SK-N-SH (cell line): Measurements from ENCODE around the gene GNAI3. TPM values are rescaled to one million over a fixed set of nuclear protein-coding genes. Genes with fewer than 3 reads are reported as not detected.

Source experiments
- CTCF ChIA-PET: fragments of 300-600, 350-600 bp; formaldehyde crosslinking; extraction: SDS; loops from one replicate; lab custom pipeline; 2021; lab: Yijun Ruan, JAX
- POLR2A ChIA-PET: fragments of 350-600 bp; sonication (Branson Sonifier 250); formaldehyde crosslinking; extraction: SDS; loops from one replicate; lab custom pipeline; 2020; ENCODE audit warnings: antibody characterized with exemption, inconsistent platforms; lab: Yijun Ruan, JAX
- DNase-seq: peaks from one replicate; pipeline ENCODE4 v3.0.0; 2012
- H2AFZ ChIP-seq: fragments of 200-600 bp; sonication (generic); 2 replicates; pipeline ENCODE4 v1.8.1; 2016; ENCODE audit warnings: antibody characterized with exemption, mild to moderate bottlenecking, low read depth
- H3F3A ChIP-seq: fragments of 200-600 bp; sonication (generic); replicated peaks from 2 replicates; pipeline ENCODE3; 2016; ENCODE audit warnings: antibody characterized with exemption, mild to moderate bottlenecking; ENCODE audit not compliant: insufficient read depth
- H3K27ac ChIP-seq, 2 experiments: fragments of 200-500 bp in 1 of 2; fragments of 200-600 bp in 1 of 2; sonication (Bioruptor generic) in 1 of 2; sonication (generic), shearing (Covaris generic) in 1 of 2; 2 replicates each; pipeline versions ENCODE4 v1.5.1 to v1.6.1; 2014 to 2016; ENCODE audit warnings: low read depth in 2 of 2, inconsistent platforms in 1 of 2, low read length in 1 of 2, mild to moderate bottlenecking in 1 of 2, mixed read lengths in 1 of 2
- H3K27me3 ChIP-seq: fragments of 200-600 bp; sonication (generic), shearing (Covaris generic); 2 replicates; pipeline ENCODE4 v1.6.1; 2016; ENCODE audit warnings: mixed run types; ENCODE audit not compliant: insufficient read depth
- H3K36me3 ChIP-seq, 2 experiments: fragments of 200-500 bp in 1 of 2; fragments of 200-600 bp in 1 of 2; sonication (Bioruptor generic) in 1 of 2; sonication (generic) in 1 of 2; replicated peaks in 1 of 2; 2 replicates each; pipeline versions ENCODE3 to v1.5.1; 2014 to 2016; ENCODE audit warnings: low read length in 1 of 2, mild to moderate bottlenecking in 1 of 2; ENCODE audit not compliant: insufficient read depth in 2 of 2, control insufficient read depth in 1 of 2
- H3K4me1 ChIP-seq, 2 experiments: fragments of 200-500 bp in 1 of 2; fragments of 200-600 bp in 1 of 2; sonication (Bioruptor generic) in 1 of 2; sonication (generic), shearing (Covaris generic) in 1 of 2; 2 replicates each; pipeline versions ENCODE4 v1.5.1 to v1.6.1; 2014 to 2016; ENCODE audit warnings: low read depth in 1 of 2, low read length in 1 of 2, mixed run types in 1 of 2; ENCODE audit not compliant: insufficient read depth in 2 of 2, control insufficient read depth in 1 of 2
- H3K4me2 ChIP-seq: fragments of 200-600 bp; sonication (generic), shearing (Covaris generic); 2 replicates; pipeline ENCODE4 v1.6.1; 2017; ENCODE audit warnings: mixed run types
- H3K4me3 ChIP-seq, 2 experiments: fragments of 200-500 bp in 1 of 2; fragments of 200-600 bp in 1 of 2; sonication (Bioruptor generic) in 1 of 2; sonication (generic), shearing (Covaris generic) in 1 of 2; 2 replicates each; pipeline versions ENCODE4 v1.5.1 to v1.8.1; 2014 to 2016; ENCODE audit warnings: low read depth in 2 of 2, inconsistent platforms in 1 of 2, low read length in 1 of 2, mild to moderate bottlenecking in 1 of 2, mixed read lengths in 1 of 2, moderate library complexity in 1 of 2
- H3K79me2 ChIP-seq: fragments of 200-600 bp; sonication (generic); 2 replicates; pipeline ENCODE4 v1.8.1; 2017; ENCODE audit warnings: mild to moderate bottlenecking; ENCODE audit not compliant: insufficient read depth
- H3K9ac ChIP-seq: fragments of 200-600 bp; sonication (generic); 2 replicates; pipeline ENCODE4 v1.6.1; 2017; ENCODE audit warnings: mixed run types
- H3K9me2 ChIP-seq: fragments of 200-600 bp; sonication (generic); 2 replicates; pipeline ENCODE4 v1.6.1; 2017; ENCODE audit warnings: mixed run types
- H3K9me3 ChIP-seq: fragments of 200-600 bp; sonication (generic); 2 replicates; pipeline ENCODE4 v1.6.1; 2017; ENCODE audit warnings: mixed run types, mild to moderate bottlenecking, moderate library complexity
- H4K20me1 ChIP-seq: fragments of 200-600 bp; sonication (generic); 2 replicates; pipeline ENCODE4 v1.6.1; 2017; ENCODE audit warnings: mild to moderate bottlenecking, mixed run types; ENCODE audit not compliant: insufficient read depth
- CHD2 ChIP-seq: fragments of 150-350 bp; IDR thresholded peaks from 2 replicates; pipeline ENCODE4 v1.6.1; 2018; ENCODE audit warnings: low read length; ENCODE audit not compliant: partially characterized antibody
- CTCF ChIP-seq: fragments of 200-600 bp; sonication (generic); IDR thresholded peaks from 2 replicates; pipeline ENCODE4 v1.6.1; 2017; ENCODE audit warnings: antibody characterized with exemption, mild to moderate bottlenecking, moderate library complexity
- EZH2phosphoT487 ChIP-seq: fragments of 200-600 bp; sonication (generic); IDR thresholded peaks from 2 replicates; pipeline ENCODE4 v1.6.1; 2017; ENCODE audit warnings: low read depth, mixed run types, mild to moderate bottlenecking, antibody characterized with exemption, moderate library complexity, borderline replicate concordance
- NFIC ChIP-seq: IDR thresholded peaks from 2 replicates; pipeline ENCODE4 v1.4.0; 2012; ENCODE audit warnings: borderline replicate concordance
- RAD21 ChIP-seq: IDR thresholded peaks from 2 replicates; pipeline ENCODE4 v1.6.1; 2012; ENCODE audit warnings: mild to moderate bottlenecking, low read length
- SMC3 ChIP-seq: IDR thresholded peaks from 2 replicates; pipeline ENCODE4 v1.6.1; 2012; ENCODE audit warnings: low read depth, low read length, improper control_type of control experiment
- WGBS: methylation state at CpG from one replicate; pipeline ENCODE4 v1.1.6; 2017; ENCODE audit warnings: low lambda C conversion rate; 5-methylcytosine and 5-hydroxymethylcytosine counted together
- polyA plus RNA-seq, 3 experiments: library from polyadenylated mRNA; depleted of rRNA; stranded (reverse); fragments of >200 nt; gene quantifications; 2 replicates each; pipeline ENCODE4 v1.2.3, GENCODE V29; 2012

Gene GNAI3
- polyA plus RNA-seq, 1 of the 3 experiments (the other 2 are of a cell fraction) = 4.0 TPM

- no peak overlapping the region for H3K9ac ChIP-seq
- ChIA-PET CTCF (interaction anchor here (1.0 to 11.4 kb wide), 7 partner anchors 16 to 341 kb away, joined by 3 to 297 read pairs (median 5); partner anchors contain the start of genes AHCYL1, GNAI3 and GPR61), POLR2A (interaction anchor here (1.2 kb wide), 1 partner anchor 8 kb away, joined by 3 read pairs; no protein-coding TSS in a partner anchor)
- H3K4me3 ChIP-seq = no peak overlapping the region
- H2AFZ ChIP-seq = no peak overlapping the region
- peaks cover 0 to 41% of the 10 kb centered on the region in 2 experiments; a peak in 2 of 4 replicates for H3K4me1 ChIP-seq
- no peaks in the 10 kb centered on the region for H3K79me2 ChIP-seq
- no peaks in the 10 kb centered on the region for H4K20me1 ChIP-seq
- H3K9me3 ChIP-seq = no peaks in the 10 kb centered on the region
- no peaks in the 10 kb centered on the region for H3K27me3 ChIP-seq
- peaks cover 4% of the 10 kb centered on the region for H3F3A ChIP-seq
- no peak overlapping the region for H3K4me2 ChIP-seq
- TF ChIP-seq RAD21 = peak; percentile 43
- TF ChIP-seq EZH2phosphoT487 = no peak
- peak; percentile 44 for TF ChIP-seq SMC3
- peak; percentile 70 for TF ChIP-seq CTCF
- H3K9me2 ChIP-seq = no peaks in the 10 kb centered on the region
- DNase-seq = peak; percentile 49
- 83% methylated on average over 21 of the region's 32 CpGs for WGBS
- peak overlapping the region in 1 of 2 experiments; percentile 29; a peak in 1 of 4 replicates for H3K27ac ChIP-seq
- no peaks in the 10 kb centered on the region for H3K36me3 ChIP-seq
These were observed 95.2 kb downstream of the GNAI3 start for GRCh38 chr1:109643385-109644230.

- WGBS = 84% methylated on average over 5 of the region's 10 CpGs
- ChIA-PET POLR2A (interaction anchor here (1.2 kb wide), 1 partner anchor 9 kb away, joined by 3 read pairs; no protein-coding TSS in a partner anchor), CTCF (interaction anchor here (1.1 to 11.4 kb wide), 5 partner anchors 17 to 132 kb away, joined by 3 to 297 read pairs (median 5); partner anchors contain the start of gene GPR61)
- Histone ChIP-seq H3K79me2 (no peaks in the 10 kb centered on the region), H3K9ac (no peak overlapping the region), H3F3A (peaks cover 4% of the 10 kb centered on the region), H3K27ac (no peak overlapping the region; a peak in 1 of 4 replicates), H3K4me1 (peaks cover 7 to 33% of the 10 kb centered on the region in 2 experiments; a peak in 3 of 4 replicates), H3K9me3 (no peaks in the 10 kb centered on the region), H3K36me3 (no peaks in the 10 kb centered on the region), H3K27me3 (no peaks in the 10 kb centered on the region), H3K4me3 (no peak overlapping the region), H3K4me2 (no peak overlapping the region), H3K9me2 (no peaks in the 10 kb centered on the region), H4K20me1 (no peaks in the 10 kb centered on the region), H2AFZ (no peak overlapping the region)
- TF ChIP-seq CHD2 (no peak), NFIC (0 out of 2 replicates have a peak, but pooled peaks have one; percentile 9)
- no peak for DNase-seq
These were observed 96.3 kb downstream of the GNAI3 start for GRCh38 chr1:109644670-109645069.
